Stimulated activated CD8-positive, alpha-beta memory T cell treated with anti-CD3 and anti-CD28 coated beads, Interleukin-7, amount 100 ng/mL, for 24 hours (primary cell): ENCODE results near the gene IRGQ.
"Not testable (repeated sequence)": the region's sequence is repeated elsewhere in the genome, so short reads cannot be mapped to it uniquely, and the experiment has no call there.

Source experiments
- DNase-seq: peaks from one replicate; pipeline ENCODE4 v3.0.0-alpha.2; 2020; ENCODE audit warnings: low read depth

Gene IRGQ

GRCh38 chr19:43574424-43575155 lies 21.3 kb downstream of the IRGQ start:
- no peak for DNase-seq

- no peak for DNase-seq
Observed at GRCh38 chr19:43572171-43572588, 23.8 kb downstream of the IRGQ start.

- no peak for DNase-seq
Observed at GRCh38 chr19:43570174-43570791, 25.7 kb downstream of the IRGQ start.

DNA sequence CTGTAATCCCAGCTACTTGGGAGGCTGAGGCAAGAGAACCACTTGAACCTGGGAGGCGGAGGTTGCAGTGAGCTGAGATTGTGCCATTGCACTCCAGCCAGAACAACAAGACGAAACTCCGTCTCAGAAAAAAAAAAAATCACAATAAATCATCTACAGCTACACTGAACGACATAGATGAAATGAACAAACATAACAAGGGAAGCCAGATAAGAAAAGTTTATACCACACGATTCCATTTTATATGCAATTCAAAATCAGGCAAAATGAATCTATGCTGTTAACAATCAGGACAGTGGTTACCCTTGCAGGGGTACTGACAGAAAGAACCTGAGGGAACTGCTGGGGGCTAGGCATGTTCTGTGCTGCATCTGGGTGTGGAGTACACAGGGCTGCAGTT lies 26.3 kb downstream of the IRGQ start:
- no peak for DNase-seq

- no peak for DNase-seq
Observed at GRCh38 chr19:43564800-43565199, 31.1 kb downstream of the IRGQ start.

DNA sequence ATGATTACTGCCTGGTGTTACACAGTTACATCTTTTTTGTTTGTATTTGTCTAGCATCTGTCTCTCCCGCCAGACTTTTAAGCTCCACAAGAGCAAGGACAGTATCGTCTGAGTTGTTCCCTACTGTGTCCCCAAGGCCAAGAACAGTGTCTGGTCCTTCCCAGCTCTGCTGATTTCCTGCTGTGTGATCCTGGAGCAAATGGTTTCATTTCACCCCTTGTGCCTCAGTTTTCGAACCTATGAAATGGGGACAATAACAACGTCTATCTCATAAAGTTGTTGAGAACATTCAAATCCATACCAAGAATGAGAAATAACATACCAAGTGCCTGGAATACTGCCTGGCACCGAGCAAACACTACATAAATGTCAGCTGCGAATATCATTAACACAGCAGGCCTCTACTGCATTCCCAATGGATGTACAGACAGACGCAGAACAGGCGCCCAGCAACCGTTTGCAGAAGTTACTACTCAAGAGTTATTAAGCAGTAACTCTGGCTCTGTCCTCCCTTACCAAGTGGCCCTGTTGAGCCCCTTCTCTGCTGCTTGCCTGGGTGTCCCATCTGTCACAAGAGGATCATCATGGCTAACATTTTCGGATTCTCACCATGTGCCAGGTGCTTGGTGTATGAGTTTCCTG lies 32.0 kb downstream of the IRGQ start:
- DNase-seq, result no peak

- peak; percentile 32 for DNase-seq
Observed at GRCh38 chr19:43562698-43563241, 33.2 kb downstream of the IRGQ start.

DNA sequence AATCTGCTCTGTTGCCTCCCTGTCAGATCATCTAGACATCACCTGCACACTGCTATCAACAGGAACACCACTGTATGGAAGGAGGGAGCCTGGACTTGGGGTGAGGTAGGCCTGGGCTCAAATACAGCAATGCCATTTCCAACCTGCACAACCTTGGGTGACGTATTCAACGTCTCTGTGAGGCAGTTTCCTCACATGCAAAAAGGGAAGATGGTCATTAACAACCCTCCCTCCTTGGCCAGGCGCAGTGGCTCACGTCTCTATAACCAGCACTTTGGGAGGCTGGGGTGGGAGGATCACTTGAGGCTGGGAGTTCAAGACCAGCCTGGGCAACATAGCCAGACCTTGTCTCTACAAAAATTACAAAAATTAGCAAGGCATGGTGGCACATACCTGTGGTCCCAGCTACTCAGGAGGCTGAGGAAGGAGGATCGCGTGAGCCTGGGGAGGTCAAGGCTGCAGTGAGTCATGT lies 33.7 kb downstream of the IRGQ start:
- peak; percentile 46 for DNase-seq

DNA sequence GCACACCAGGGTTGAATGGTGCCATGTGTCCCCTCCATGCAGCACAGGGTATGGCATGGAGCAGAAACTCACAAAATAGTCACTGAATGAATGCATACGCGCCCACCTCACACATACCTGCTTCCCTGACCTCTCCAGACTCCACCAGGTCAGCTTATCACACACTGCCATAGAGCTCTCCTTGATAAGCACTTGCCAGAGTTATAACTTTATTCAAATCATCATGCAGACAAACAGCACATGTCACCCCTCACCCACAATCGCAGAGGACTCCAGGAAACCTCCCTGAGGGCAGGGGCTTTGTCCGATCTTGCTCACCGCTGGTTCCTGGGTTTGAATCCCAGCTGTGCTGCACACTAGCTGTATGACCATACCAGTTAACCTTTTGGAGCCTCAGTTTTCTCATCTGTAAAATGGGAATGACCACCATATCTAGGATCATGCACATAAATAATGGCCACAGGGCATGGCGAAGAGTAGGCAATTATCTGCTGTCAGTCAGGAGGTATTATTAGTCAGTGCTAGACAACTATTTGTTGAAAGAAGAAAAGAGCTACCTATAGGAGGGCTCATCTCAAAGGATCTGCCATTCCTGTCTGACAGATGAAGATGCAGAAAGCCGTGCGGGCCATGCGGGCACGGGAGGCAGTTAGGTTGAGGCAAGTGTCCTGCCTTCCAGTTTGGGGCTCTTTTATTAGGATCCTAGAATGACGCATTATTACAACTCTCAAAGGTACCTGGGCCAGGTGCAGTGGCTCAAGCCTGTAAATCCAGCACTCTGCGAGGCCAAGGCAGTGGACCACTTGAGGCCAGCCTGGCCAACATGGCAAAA lies 34.6 kb downstream of the IRGQ start:
- no peak for DNase-seq

- DNase-seq, result no peak
Observed at GRCh38 chr19:43560687-43561086, 35.2 kb downstream of the IRGQ start.

- peak; percentile 77 for DNase-seq
Observed at GRCh38 chr19:43555185-43555770, 40.7 kb downstream of the IRGQ start.

- DNase-seq, result no peak
Observed at GRCh38 chr19:43554317-43554895, 41.5 kb downstream of the IRGQ start.

GRCh38 chr19:43553656-43554055 lies 42.3 kb downstream of the IRGQ start:
- no peak for DNase-seq

DNA sequence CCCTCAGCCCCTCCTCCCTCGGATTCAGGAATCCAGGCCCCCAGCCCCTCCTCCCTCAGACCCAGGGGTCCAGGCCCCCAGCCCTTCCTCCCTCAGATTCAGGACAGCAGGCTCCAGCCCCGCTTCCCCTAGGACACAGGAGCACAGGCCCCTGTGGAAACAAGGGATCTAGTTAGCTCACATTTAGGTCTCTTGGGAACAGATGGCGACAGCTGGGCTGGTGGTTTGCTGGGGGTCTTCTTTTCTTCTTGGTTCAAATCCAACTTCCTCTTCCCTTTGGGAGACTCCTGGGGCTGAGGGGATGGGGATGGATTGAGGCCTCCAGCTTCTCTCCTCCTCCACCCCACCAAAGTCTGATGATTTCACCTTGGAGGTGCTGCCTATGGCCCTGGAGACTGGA lies 43.3 kb downstream of the IRGQ start:
- no peak for DNase-seq

GRCh38 chr19:43552198-43552450 lies 43.8 kb downstream of the IRGQ start:
- no peak for DNase-seq

DNA sequence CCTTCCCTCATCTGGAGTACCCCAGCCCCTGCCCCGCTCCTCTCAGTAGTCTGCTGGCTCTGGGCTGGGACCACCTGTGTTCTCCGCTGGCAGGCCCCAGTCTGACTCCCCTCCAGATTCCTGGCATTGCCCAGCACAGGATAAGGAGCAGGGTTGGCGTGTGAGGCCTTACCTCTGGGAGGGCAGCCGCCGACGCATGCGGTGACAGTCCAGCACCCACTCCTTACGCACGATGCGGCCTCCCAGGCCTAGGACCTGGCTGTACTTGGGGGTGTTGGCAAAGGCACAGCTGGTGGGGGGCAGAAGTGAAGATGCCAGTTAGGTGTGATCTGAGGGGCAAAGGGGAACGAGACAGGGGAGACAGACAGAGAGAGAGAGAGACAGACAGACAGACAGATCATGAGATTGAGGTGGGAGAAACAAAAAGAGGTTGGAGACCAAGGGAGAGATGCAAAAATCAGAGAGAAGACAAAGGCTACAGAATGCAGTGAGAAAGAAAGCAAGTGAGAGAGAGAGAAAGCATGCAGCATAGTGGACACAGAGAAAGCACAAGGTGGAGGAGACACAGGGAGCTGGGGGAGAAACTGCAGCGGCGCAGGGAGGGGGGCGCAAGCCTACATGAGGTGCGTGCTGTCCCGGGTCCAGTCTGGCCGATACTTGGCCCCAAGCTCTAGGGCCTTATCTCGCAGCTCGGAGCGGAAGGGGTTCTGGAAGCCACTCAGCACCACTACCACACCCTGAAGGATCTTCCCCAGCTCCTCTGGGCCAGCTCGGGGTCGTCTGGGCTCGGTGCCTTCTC lies 44.3 kb downstream of the IRGQ start:
- no peak for DNase-seq

DNA sequence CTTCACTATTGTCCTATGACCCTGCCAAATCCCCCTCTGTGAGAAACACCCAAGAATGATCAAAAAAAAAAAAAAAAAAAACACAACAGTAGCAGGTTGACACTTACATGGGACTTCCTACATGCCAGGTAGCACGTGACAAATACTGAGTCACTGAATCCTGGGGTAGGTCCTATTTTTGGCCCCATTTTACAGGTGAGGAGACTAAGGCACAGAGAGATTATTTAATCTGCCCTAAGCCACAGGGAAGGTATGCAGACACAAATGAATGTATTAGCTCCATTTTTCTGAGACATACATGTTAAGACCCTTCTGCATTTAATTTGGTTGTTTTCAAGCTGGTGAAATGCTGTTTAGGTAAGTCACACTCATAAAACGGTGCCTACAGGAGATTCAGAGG lies 47.2 kb downstream of the IRGQ start:
- no peak for DNase-seq

GRCh38 chr19:43547926-43548325 lies 48.0 kb downstream of the IRGQ start:
- not testable (repeated sequence) for DNase-seq

GRCh38 chr19:43546581-43546980 lies 49.4 kb downstream of the IRGQ start:
- no peak for DNase-seq

GRCh38 chr19:43545981-43546380 lies 50.0 kb downstream of the IRGQ start:
- no peak for DNase-seq

- no peak for DNase-seq
Observed at GRCh38 chr19:43545276-43545675, 50.7 kb downstream of the IRGQ start.
